ENCODE data around the gene SRY. TPM values are rescaled to one million over a fixed set of nuclear protein-coding genes. Genes with fewer than 3 reads are reported as not detected.

SRY gene
- polyA plus RNA-seq, 3 donors: not detected

GRCh38 chrY:2835230-2835629 is 47.7 kb upstream of the SRY start:
- Histone ChIP-seq H3K27me3 (ENCODE audit: control insufficient read depth in 2 of 2, insufficient read depth in 2 of 2, low read length in 2 of 2) (no peaks in the 10 kb centered on the region), H3K4me3 (replicated peaks in 1 of 3; ENCODE audit: low read depth in 2 of 3, low read length in 3 of 3) (no peak overlapping the region), H3K79me2 (ENCODE audit: insufficient read depth, low read length) (no peaks in the 10 kb centered on the region), H3K4me1 (ENCODE audit: control insufficient read depth in 1 of 2, insufficient read depth in 2 of 2, low read length in 2 of 2) (no peaks in the 10 kb centered on the region), H2AFZ (ENCODE audit: insufficient read depth, low read depth, low read length, poor library complexity, severe bottlenecking) (no peak overlapping the region), H4K20me1 (ENCODE audit: insufficient read depth, low read length) (no peaks in the 10 kb centered on the region), H3K9me3 (replicated peaks in 1 of 2; ENCODE audit: control insufficient read depth in 1 of 2, insufficient read depth in 1 of 2, low read length in 2 of 2) (no peaks in the 10 kb centered on the region), H3K36me3 (replicated peaks in 1 of 2; ENCODE audit: control insufficient read depth in 1 of 2, insufficient read depth in 2 of 2, low read length in 2 of 2) (no peaks in the 10 kb centered on the region), H3K27ac (ENCODE audit: low read depth in 1 of 2, low read length in 2 of 2) (no peak overlapping the region), H3K4me2 (replicated peaks; ENCODE audit: extremely low read depth, low read length, poor library complexity, severe bottlenecking) (no peak overlapping the region), H3K9ac (ENCODE audit: insufficient read depth, low read length, poor library complexity, severe bottlenecking) (no peak overlapping the region)
- no peaks in the 10 kb centered on the region for H3K36me3 Mint-ChIP-seq
- H3K27me3 Mint-ChIP-seq (ENCODE audit: low read depth in 3 of 3): peaks cover 0 to 27% (median 10%) of the 10 kb centered on the region in 3 donors
- H3K4me1 Mint-ChIP-seq: no peaks in the 10 kb centered on the region
- peaks cover 0 to 6% (median 0%) of the 10 kb centered on the region in 7 donors for H3K9me3 Mint-ChIP-seq
- TF ChIP-seq CTCF (IDR thresholded peaks at IDR 0.05): no peak
- DNase-seq: no peak
- no peak overlapping the region for H3K27ac Mint-ChIP-seq
- H3K4me3 Mint-ChIP-seq: peak overlapping the region in 1 of 2 donors; percentile 9
- intact Hi-C loops (cut with micrococcal nuclease): no loop called here

GRCh38 chrY:2828497-2828896 is 41.0 kb upstream of the SRY start:
- Histone ChIP-seq H3K79me2 (ENCODE audit: insufficient read depth, low read length) (no peaks in the 10 kb centered on the region), H3K4me1 (ENCODE audit: control insufficient read depth in 1 of 2, insufficient read depth in 2 of 2, low read length in 2 of 2) (no peaks in the 10 kb centered on the region), H3K27ac (ENCODE audit: low read depth in 1 of 2, low read length in 2 of 2) (no peak overlapping the region), H2AFZ (ENCODE audit: insufficient read depth, low read depth, low read length, poor library complexity, severe bottlenecking) (no peak overlapping the region), H3K9ac (ENCODE audit: insufficient read depth, low read length, poor library complexity, severe bottlenecking) (no peak overlapping the region), H3K9me3 (replicated peaks in 1 of 2; ENCODE audit: control insufficient read depth in 1 of 2, insufficient read depth in 1 of 2, low read length in 2 of 2) (no peaks in the 10 kb centered on the region), H3K4me3 (replicated peaks in 1 of 3; ENCODE audit: low read depth in 2 of 3, low read length in 3 of 3) (no peak overlapping the region), H3K4me2 (replicated peaks; ENCODE audit: extremely low read depth, low read length, poor library complexity, severe bottlenecking) (no peak overlapping the region), H3K27me3 (ENCODE audit: control insufficient read depth in 2 of 2, insufficient read depth in 2 of 2, low read length in 2 of 2) (no peaks in the 10 kb centered on the region), H3K36me3 (replicated peaks in 1 of 2; ENCODE audit: control insufficient read depth in 1 of 2, insufficient read depth in 2 of 2, low read length in 2 of 2) (no peaks in the 10 kb centered on the region), H4K20me1 (ENCODE audit: insufficient read depth, low read length) (no peaks in the 10 kb centered on the region)
- H3K27me3 Mint-ChIP-seq (ENCODE audit: low read depth in 3 of 3): peaks cover 0 to 20% (median 6%) of the 10 kb centered on the region in 3 donors
- no peaks in the 10 kb centered on the region for H3K4me1 Mint-ChIP-seq
- no peak for DNase-seq
- H3K27ac Mint-ChIP-seq: no peak overlapping the region
- intact Hi-C loops (cut with micrococcal nuclease): no loop called here
- H3K36me3 Mint-ChIP-seq: no peaks in the 10 kb centered on the region
- peaks cover 0 to 6% (median 0%) of the 10 kb centered on the region in 7 donors for H3K9me3 Mint-ChIP-seq
- WGBS (ENCODE audit: insufficient coverage): no CpG with 5 or more reads among the region's 5 CpGs
- TF ChIP-seq CTCF (IDR thresholded peaks at IDR 0.05): no peak
- no peak overlapping the region for H3K4me3 Mint-ChIP-seq
